Neuron (in vitro differentiated cells): ENCODE measurements around the gene SP3.

Experiments
- H2AFZ ChIP-seq: one replicate; pipeline ENCODE4 v1.6.1; 2013; ENCODE audit warnings: low read depth, mild to moderate bottlenecking, inconsistent platforms, low read length, moderate library complexity
- H3K27me3 ChIP-seq: one replicate; pipeline ENCODE4 v1.6.1; 2013; ENCODE audit warnings: low read length; ENCODE audit not compliant: insufficient read depth
- H3K36me3 ChIP-seq: one replicate; pipeline ENCODE4 v1.6.1; 2013; ENCODE audit warnings: low read length; ENCODE audit not compliant: insufficient read depth
- H3K4me1 ChIP-seq: one replicate; pipeline ENCODE4 v1.6.1; 2013; ENCODE audit warnings: low read length; ENCODE audit not compliant: insufficient read depth
- H3K4me3 ChIP-seq: 2 replicates; pipeline ENCODE4 v1.5.1; 2013; ENCODE audit warnings: mild to moderate bottlenecking, low read length, moderate library complexity
- H3K9me3 ChIP-seq: one replicate; pipeline ENCODE4 v1.6.1; 2013; ENCODE audit warnings: low read length

SP3 gene

DNA sequence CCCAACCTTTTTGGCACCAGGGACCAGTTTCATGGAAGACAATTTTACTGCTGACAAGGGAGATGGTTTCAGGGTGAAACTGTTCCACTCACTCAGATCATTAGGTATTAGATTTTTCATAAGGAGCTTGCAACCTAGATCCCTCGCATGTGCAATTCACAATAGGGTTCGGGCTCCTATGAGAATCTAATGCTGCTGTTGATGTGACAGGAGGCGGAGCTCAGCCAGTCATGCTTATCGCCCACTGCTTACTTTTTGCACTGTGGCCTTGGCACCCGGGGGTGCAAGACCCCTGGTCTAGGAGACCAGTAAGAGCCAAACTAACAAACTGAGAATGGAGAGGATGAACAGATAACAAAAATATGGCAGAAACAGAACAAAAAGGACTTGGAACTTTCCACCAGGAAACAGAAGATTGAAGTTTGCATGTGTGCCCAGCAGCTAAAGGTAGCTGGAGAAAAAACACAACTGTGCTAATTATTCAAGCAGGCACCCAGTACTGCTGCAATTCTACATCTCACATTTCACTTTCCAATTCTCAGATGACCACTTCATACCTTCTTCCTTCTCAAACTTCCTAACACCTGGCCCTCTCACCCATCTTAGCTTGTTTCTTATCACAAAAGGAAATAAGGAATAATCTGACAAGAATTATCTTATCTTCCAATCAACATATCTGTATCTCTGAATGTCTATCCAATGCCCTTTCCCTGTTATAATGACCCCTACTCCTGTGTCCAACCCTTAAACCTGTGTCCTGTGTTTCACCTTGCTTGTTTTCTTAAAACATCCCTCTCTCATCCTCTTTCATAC, 24.8 kb downstream of the SP3 start:
- Histone ChIP-seq H3K4me3 (no peak overlapping the region), H2AFZ (no peak overlapping the region), H3K27me3 (no peaks in the 10 kb centered on the region), H3K36me3 (peaks cover 8% of the 10 kb centered on the region), H3K4me1 (no peaks in the 10 kb centered on the region), H3K9me3 (peaks cover 7% of the 10 kb centered on the region)

DNA sequence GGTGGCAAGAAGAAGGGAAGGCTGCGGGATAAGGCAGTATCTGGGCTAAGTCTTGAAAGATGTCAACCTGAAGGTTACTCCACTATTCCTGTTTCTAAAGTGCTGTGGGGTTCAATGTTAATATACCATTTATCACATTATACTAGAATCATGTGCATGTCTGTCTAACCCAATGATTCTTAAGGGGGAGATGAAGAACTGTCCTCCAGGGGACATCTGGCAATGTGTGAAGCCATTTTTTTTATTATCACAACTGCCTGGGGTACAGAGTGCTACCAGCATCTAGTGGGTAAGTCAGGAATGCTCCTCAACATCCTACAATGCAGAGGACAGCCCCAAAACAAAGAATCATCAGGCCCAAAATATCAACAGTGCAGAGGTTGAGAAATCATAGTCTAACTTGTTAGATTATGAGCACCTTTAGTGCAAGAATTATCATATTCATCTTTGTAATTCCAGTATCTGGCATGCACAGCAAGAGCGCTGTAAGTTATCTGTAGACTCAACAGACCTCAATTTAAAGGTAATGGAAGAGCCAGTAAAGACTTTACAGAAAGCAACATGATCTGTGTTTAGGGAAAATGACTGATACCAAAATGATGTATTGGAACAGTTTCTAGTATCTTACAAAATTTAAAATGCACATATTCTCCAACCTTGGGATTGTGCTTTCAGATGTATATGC, 26.3 kb downstream of the SP3 start:
- peaks cover 3% of the 10 kb centered on the region for H3K9me3 ChIP-seq
- no peaks in the 10 kb centered on the region for H3K27me3 ChIP-seq
- H3K4me3 ChIP-seq = no peak overlapping the region
- peaks cover 8% of the 10 kb centered on the region for H3K36me3 ChIP-seq
- no peak overlapping the region for H2AFZ ChIP-seq
- H3K4me1 ChIP-seq = no peaks in the 10 kb centered on the region

DNA sequence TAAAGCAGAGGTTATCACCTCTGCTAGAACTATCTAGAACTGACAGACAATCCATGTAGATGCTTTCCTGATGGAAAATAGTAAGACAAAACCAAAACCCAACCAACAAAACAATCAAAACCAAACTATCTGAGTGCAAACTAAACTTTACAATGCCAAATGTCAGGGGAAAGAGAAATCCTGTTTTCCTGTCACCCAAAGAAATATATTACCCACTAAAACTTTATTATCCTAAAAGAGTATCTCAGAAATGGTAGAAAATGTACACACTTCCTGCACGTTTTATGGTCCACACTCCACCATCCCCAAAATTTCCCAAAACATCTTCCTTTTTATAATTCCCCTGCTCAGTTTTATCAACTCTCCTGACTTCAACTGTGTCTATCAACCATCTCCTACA, 29.9 kb downstream of the SP3 start:
- H3K4me3 ChIP-seq = no peak overlapping the region
- no peaks in the 10 kb centered on the region for H3K4me1 ChIP-seq
- peaks cover 5% of the 10 kb centered on the region for H3K9me3 ChIP-seq
- H3K27me3 ChIP-seq = no peaks in the 10 kb centered on the region
- no peak overlapping the region for H2AFZ ChIP-seq
- H3K36me3 ChIP-seq = peaks cover 16% of the 10 kb centered on the region

DNA sequence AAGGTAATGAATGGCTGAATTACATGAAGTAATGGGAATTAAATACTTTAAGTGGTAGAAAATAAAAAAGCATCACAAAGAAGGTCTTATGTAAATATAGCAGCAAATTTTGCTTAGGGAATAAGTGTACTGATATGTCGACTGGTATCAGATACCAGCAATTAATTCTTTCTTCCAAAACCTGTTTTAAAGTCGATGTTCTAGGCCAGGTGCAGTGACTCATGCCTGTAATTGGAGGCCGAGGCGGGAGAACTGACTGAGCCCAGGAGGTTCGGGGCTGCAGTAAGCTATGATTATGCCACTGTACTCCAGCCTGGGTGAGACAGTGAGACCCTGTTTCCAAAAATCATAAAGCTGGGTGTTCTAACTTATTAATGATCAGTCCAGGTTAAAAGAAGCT, 30.3 kb downstream of the SP3 start:
- H3K9me3 ChIP-seq = peaks cover 5% of the 10 kb centered on the region
- no peak overlapping the region for H3K4me3 ChIP-seq
- peaks cover 16% of the 10 kb centered on the region for H3K36me3 ChIP-seq
- H3K4me1 ChIP-seq = no peaks in the 10 kb centered on the region
- H2AFZ ChIP-seq = no peak overlapping the region
- no peaks in the 10 kb centered on the region for H3K27me3 ChIP-seq

DNA sequence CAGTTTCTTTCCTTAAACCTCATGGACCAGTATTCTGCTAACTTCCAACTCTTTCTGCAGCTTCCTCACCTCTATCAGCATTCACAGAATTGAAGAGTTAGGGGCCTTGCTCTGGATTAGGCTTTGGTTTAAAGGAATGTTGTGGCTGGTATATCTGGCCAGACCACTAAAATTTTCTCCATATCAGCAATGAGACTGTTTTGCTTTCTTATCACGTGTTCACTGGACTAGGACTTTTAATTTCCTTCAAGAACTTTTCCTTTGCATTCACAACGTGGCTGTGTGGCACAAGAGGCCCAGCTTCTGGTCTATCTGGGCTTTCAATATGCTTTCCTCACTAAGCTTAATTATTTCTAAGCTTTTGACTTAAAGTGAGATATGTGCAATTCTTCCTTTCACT, 33.4 kb downstream of the SP3 start:
- H3K4me1 ChIP-seq = no peaks in the 10 kb centered on the region
- H3K9me3 ChIP-seq = peaks cover 5% of the 10 kb centered on the region
- no peaks in the 10 kb centered on the region for H3K27me3 ChIP-seq
- H2AFZ ChIP-seq = no peak overlapping the region
- no peak overlapping the region for H3K4me3 ChIP-seq
- peaks cover 16% of the 10 kb centered on the region for H3K36me3 ChIP-seq

DNA sequence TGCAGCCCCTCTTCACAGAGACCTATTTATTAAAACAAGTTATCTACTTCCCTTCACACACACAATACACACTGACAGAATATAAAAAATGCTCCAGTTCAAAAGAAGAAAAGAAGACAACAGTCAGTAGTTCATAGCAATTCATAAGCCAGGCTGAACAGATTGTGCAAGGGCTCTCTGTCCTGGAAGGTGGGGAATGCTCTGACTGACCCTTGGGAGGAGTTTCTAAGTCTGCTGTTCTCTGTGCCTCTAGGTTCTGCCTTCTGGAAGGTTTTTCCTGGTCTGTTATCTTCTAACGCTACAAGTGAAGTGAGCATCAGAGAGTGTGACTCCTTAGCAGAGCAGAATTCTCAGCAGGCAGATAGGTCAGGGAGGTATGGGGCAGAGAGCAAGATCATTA, 35.7 kb downstream of the SP3 start:
- no peak overlapping the region for H3K4me3 ChIP-seq
- no peaks in the 10 kb centered on the region for H3K27me3 ChIP-seq
- H3K9me3 ChIP-seq = peaks cover 5% of the 10 kb centered on the region
- H3K4me1 ChIP-seq = no peaks in the 10 kb centered on the region
- H3K36me3 ChIP-seq = peaks cover 16% of the 10 kb centered on the region
- H2AFZ ChIP-seq = no peak overlapping the region

DNA sequence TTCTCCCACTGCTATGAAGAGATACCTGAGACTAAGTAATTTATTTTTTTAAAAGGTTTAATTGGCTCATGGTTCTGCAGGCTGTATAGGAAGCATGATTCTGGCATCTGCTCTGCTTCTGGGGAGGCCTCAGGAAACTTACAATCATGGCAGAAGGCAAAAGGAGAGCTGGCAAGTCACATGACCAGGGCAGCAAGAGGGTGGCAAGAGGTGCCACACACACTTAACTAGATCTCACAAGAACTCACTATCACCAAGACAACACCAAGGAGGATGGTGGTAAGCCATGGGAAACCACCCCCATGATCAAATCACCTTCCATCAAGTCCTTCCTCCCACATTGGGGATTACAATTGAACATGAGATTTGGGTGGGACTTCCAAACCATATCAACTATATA, 38.3 kb downstream of the SP3 start:
- Histone ChIP-seq H3K36me3 (peaks cover 8% of the 10 kb centered on the region), H3K4me3 (no peak overlapping the region), H3K9me3 (peaks cover under 1% of the 10 kb centered on the region), H2AFZ (no peak overlapping the region), H3K4me1 (no peaks in the 10 kb centered on the region), H3K27me3 (no peaks in the 10 kb centered on the region)

DNA sequence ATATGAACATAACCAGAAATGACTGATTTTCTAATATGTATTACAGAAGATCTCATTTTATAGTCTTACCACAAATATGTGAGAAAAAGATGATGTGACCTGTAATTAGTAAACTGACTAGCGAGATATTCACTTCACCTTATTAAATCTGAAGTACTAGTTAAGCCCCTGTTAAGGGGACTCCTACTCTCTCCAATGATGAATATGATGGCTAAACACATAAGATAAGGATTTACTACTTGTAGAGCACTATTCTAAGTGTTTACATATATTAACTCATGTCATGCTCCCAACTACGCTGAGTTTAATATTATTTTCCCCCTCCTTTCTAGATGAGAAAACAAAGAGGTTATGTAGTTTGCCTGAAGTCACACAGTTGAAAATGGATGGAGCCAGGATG, 40.9 kb downstream of the SP3 start:
- no peak overlapping the region for H2AFZ ChIP-seq
- no peaks in the 10 kb centered on the region for H3K4me1 ChIP-seq
- no peak overlapping the region for H3K4me3 ChIP-seq
- H3K36me3 ChIP-seq = peaks cover 9% of the 10 kb centered on the region
- peaks cover 6% of the 10 kb centered on the region for H3K9me3 ChIP-seq
- no peaks in the 10 kb centered on the region for H3K27me3 ChIP-seq

DNA sequence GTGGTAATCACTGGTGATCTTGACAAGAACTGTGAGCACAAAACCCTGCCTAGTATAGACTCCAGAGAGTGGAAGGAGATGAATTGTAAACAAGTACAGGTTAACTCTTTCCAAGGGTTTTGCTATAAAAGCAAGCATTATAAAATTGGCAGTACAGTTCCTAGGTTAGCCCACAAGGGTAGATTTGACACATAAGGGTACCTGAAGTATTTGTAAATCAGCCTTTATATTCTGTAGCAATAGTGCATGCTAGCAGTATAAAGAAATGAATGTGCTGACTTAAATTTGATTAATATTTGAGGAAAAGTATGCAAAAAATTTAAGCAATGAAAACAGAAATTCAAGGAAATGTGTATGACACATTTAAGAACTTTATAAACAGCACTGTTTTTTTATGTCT, 42.4 kb downstream of the SP3 start:
- no peaks in the 10 kb centered on the region for H3K27me3 ChIP-seq
- peaks cover 19% of the 10 kb centered on the region for H3K36me3 ChIP-seq
- H3K9me3 ChIP-seq = peaks cover 6% of the 10 kb centered on the region
- H3K4me3 ChIP-seq = no peak overlapping the region
- no peak overlapping the region for H2AFZ ChIP-seq
- H3K4me1 ChIP-seq = no peaks in the 10 kb centered on the region

DNA sequence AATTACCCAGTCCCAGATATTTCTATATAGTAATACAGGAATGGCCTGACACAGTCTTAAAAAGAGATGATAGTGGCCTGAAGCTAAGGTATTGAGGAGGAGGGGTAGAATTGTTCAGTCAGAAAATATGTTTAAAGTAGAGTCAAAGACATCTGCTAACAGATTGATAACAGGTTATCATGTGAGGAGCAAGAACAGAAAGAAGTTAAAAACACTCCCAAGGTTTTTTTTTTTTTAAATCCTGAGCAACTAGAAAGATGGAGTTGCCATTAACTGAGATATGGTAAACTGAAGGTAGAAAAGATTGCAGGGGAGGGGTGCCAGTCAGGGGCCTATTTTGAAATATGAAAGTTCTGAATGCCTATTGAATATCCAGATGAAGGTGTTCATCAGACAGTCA, 43.1 kb downstream of the SP3 start:
- Histone ChIP-seq H2AFZ (no peak overlapping the region), H3K4me1 (no peaks in the 10 kb centered on the region), H3K4me3 (no peak overlapping the region), H3K27me3 (no peaks in the 10 kb centered on the region), H3K9me3 (peaks cover 6% of the 10 kb centered on the region), H3K36me3 (peaks cover 26% of the 10 kb centered on the region)

DNA sequence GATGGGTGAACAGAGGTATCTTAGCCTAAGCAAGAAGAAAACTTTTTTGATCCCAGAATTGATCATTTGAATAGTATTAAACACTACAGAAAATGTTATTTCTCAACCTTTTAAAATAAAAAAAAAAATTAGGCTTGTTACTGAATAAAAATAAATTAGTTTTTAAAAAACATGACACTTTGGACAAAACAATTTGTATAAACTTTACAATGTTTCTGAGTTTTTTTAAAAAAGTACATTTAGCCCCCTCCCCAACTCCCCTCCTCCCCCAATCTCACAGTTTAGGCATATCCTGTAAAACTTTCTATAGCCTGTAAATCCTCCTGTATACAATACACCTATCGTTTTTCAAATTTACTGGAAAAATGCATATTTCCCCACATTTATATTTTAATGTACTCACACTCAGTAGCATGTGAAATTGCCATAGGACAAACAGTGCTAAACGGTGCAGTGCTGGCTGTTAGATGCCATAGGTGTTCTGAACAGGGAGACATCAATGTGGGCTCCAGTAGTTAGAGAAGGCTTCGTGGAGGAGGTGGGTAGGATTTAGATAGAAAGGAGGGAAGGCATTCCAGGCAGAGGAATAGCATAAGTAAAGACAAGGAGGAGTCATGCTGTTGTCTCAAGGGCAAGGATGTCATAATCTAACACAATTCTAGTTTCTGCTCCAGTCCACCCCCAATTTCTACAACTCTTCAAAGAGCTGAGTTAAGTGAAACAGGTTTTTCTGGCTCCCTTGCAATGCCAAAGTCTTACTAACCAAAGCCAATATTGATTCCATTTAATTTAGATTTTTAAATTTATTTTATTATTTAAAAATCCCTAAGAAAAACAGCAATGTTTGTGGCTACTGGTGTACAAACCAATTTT, 50.9 kb downstream of the SP3 start:
- no peaks in the 10 kb centered on the region for H3K4me1 ChIP-seq
- H3K36me3 ChIP-seq = peaks cover 86% of the 10 kb centered on the region
- H3K9me3 ChIP-seq = no peaks in the 10 kb centered on the region
- no peak overlapping the region for H3K4me3 ChIP-seq
- H2AFZ ChIP-seq = no peak overlapping the region
- H3K27me3 ChIP-seq = no peaks in the 10 kb centered on the region

DNA sequence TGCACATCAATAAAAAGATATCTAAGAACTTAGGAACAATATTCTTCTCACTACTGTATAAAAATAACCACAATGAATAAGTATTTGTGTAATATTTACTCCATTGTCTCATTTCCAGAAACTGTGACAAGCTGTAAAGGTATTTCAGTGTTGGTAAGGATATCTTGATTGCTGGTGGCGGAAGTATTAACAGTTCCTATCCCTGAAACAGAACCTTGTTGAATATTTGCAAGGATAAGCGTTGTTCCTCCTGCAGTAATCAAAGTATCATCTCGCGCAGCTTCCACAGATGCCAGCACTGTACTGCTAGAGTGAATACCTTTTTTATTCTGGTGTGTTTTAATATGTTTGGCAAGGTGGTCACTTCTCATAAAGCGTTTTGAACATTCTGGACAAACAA, 55.3 kb downstream of the SP3 start:
- H3K4me3 ChIP-seq = no peak overlapping the region
- peaks cover 1% of the 10 kb centered on the region for H3K9me3 ChIP-seq
- no peaks in the 10 kb centered on the region for H3K27me3 ChIP-seq
- peaks cover 88% of the 10 kb centered on the region for H3K36me3 ChIP-seq
- no peaks in the 10 kb centered on the region for H3K4me1 ChIP-seq
- no peak overlapping the region for H2AFZ ChIP-seq

DNA sequence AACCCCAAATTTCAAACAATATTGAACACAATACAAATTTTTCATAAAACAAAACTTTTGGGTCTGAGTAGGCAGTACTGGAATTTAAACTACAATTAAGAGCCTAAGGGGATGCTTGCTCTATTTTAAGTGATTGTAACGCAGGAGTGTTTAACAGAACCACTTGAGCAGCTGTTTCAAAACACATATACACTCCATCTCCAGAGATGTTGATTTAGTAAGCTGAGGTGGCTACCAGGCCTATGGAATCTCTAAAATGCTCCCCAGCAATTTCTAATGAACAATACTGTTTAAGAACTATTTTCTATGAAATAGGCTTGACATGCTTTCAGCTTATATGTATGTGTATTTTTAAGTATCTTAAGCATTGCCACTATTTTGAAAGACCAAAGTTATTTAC, 58.5 kb downstream of the SP3 start:
- peaks cover 68% of the 10 kb centered on the region for H3K36me3 ChIP-seq
- no peak overlapping the region for H2AFZ ChIP-seq

More for the DNA sequence above, 58.5 kb downstream of the SP3 start:
- Histone ChIP-seq H3K27me3 (no peaks in the 10 kb centered on the region), H3K4me1 (no peaks in the 10 kb centered on the region), H3K4me3 (no peak overlapping the region), H3K9me3 (peaks cover 3% of the 10 kb centered on the region)
